K562 (cell line): ENCODE data around the gene CD38. TPM values are rescaled to one million over a fixed set of nuclear protein-coding genes. Genes with fewer than 3 reads are reported as not detected.

Experiments used
- CBFA2T3 ChIP-seq: fragments of 450-650 bp; IDR thresholded peaks from 2 replicates; pipeline ENCODE4 v1.6.1; 2017
- CREB3 ChIP-seq: fragments of 450-650 bp; conservative IDR thresholded peaks from 2 replicates; pipeline ENCODE4 v1.6.1; 2016; ENCODE audit warnings: missing genetic modification characterization, low read depth, mild to moderate bottlenecking, missing compliant biosample characterization, moderate library complexity
- DACH1 ChIP-seq: fragments of 450-650 bp; IDR thresholded peaks from 2 replicates; pipeline ENCODE4 v1.6.1; 2018; ENCODE audit not compliant: partially characterized antibody
- E2F4 ChIP-seq: sonication (generic); formaldehyde crosslinking; IDR thresholded peaks from 2 replicates; pipeline ENCODE4 v1.8.0; 2022; ENCODE audit warnings: mild to moderate bottlenecking, low read depth, missing genetic modification reagents
- KHSRP ChIP-seq: fragments of 450-650 bp; IDR thresholded peaks from 2 replicates; pipeline ENCODE4 v1.6.1; 2017
- MGA ChIP-seq: fragments of 450-650 bp; IDR thresholded peaks from 2 replicates; pipeline ENCODE4 v1.6.1; 2016; ENCODE audit warnings: mild to moderate bottlenecking, moderate library complexity
- SRSF9 ChIP-seq: fragments of 200-400 bp; formaldehyde crosslinking; IDR thresholded peaks from 2 replicates; pipeline ENCODE4 v1.6.1; 2017; ENCODE audit warnings: low read depth, low read length, borderline replicate concordance
- U2AF1 ChIP-seq: fragments of 200-400 bp; formaldehyde crosslinking; optimal IDR thresholded peaks from 2 replicates; pipeline ENCODE3; 2017; ENCODE audit warnings: mild to moderate bottlenecking, low read depth, low read length, moderate library complexity
- polyA plus RNA-seq, 8 experiments: library from polyadenylated mRNA; depleted of rRNA in 4 of 8; stranded (reverse) in 5 of 8; unstranded in 3 of 8; fragments of >200 nt; fragmentation: Nextera tagmentation in 2 of 8; fragmentation: Illumina TruSeq in 1 of 8; extraction: Ambion mirVana in 2 of 8; extraction: Trizol in 1 of 8; gene quantifications; 2 replicates each; pipeline versions ENCODE4 v1.2.1 to v1.2.3, GENCODE V29; 2011 to 2014; ENCODE audit warnings: inconsistent platforms in 1 of 8, missing spikeins in 1 of 8
- total RNA-seq, 7 experiments: library from RNA; depleted of rRNA in 6 of 7; stranded (reverse); fragments of >200 nt in 6 of 7; fragmentation: Illumina TruSeq in 2 of 7; extraction: Trizol in 2 of 7; gene quantifications; 2 replicates each; pipeline versions ENCODE4 v1.2.1 to v1.2.3, GENCODE V29; 2011 to 2021; ENCODE audit warnings: low replicate concordance in 1 of 7

CD38 gene
- total and polyA plus RNA-seq, 9 of the 15 experiments (the other 6 are each of a cell fraction or from before 2014, with no cell fraction given): 0.04 to 0.06 (median 0.04) TPM; not detected in 5

- TF ChIP-seq KHSRP (no peak), MGA (no peak), DACH1 (no peak), CBFA2T3 (no peak), SRSF9 (no peak), CREB3 (tag) (no peak), E2F4 (CRISPR knock-in tag) (no peak), U2AF1 (no peak)
Measured at GRCh38 chr4:15765910-15766697, 12.0 kb upstream of the CD38 start (continued).
